Middle frontal gyrus (tissue), 1 donor: ENCODE data around the gene PLA2G4D.
A peak's percentile ranks its signal among the peaks of the same experiment; 100 is the strongest.

Experiments used
- DNase-seq: peaks from one replicate; pipeline ENCODE4 v3.0.0-alpha.2; 2015; ENCODE audit warnings: low spot score; ENCODE audit errors: extremely low spot score

The PLA2G4D gene, protein sequence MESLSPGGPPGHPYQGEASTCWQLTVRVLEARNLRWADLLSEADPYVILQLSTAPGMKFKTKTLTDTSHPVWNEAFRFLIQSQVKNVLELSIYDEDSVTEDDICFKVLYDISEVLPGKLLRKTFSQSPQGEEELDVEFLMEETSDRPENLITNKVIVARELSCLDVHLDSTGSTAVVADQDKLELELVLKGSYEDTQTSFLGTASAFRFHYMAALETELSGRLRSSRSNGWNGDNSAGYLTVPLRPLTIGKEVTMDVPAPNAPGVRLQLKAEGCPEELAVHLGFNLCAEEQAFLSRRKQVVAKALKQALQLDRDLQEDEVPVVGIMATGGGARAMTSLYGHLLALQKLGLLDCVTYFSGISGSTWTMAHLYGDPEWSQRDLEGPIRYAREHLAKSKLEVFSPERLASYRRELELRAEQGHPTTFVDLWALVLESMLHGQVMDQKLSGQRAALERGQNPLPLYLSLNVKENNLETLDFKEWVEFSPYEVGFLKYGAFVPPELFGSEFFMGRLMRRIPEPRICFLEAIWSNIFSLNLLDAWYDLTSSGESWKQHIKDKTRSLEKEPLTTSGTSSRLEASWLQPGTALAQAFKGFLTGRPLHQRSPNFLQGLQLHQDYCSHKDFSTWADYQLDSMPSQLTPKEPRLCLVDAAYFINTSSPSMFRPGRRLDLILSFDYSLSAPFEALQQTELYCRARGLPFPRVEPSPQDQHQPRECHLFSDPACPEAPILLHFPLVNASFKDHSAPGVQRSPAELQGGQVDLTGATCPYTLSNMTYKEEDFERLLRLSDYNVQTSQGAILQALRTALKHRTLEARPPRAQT

DNA sequence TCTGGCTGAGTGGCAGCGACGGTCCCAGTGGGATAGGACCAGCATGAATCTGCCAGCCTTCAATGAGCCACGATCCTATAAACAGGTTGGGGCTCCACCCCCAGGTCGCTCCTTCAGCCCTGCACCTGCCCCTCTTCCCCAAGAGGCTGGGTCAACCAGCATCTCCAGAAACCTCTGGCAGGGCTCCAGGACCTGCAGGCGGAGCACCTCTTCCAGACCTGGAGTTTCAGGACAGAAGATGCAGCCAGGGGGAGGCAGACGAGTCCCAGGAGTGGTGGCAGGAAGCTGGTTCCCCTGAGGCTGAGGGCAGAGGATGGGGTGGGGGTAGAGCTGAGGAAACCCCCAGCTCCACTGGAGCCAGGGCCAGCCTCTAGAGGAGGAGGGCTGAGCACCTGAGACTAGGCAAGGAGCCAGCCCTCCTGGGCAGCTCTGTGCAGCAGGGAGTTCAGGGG, at the start of gene PLA2G4D:
PLA2G4D (minus strand) TSS at position 51 of the 452 bp plus-strand sequence. CDS start 103 bp downstream, outside the sequence.
- DNase-seq, result no peak

DNA sequence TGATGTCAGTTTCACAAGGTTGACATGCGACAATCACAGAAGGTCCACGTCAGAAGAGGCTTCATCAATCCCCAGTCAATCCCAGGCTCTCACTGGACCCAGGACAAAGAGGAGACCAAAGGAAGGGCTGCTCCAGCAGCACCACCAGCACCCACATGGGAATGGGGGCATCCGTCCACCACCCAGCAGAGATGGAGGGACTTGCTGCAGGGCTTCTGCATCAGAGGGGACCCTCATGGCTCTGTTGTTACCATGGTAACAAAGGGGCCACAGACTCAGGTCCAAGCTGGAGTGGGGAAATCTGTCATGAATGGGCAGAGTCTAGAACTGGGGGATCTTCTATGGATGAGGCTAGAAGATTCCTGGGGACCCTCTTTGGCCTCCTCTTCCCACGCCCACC, 49.0 kb upstream of the PLA2G4D start:
- no peak for DNase-seq

DNA sequence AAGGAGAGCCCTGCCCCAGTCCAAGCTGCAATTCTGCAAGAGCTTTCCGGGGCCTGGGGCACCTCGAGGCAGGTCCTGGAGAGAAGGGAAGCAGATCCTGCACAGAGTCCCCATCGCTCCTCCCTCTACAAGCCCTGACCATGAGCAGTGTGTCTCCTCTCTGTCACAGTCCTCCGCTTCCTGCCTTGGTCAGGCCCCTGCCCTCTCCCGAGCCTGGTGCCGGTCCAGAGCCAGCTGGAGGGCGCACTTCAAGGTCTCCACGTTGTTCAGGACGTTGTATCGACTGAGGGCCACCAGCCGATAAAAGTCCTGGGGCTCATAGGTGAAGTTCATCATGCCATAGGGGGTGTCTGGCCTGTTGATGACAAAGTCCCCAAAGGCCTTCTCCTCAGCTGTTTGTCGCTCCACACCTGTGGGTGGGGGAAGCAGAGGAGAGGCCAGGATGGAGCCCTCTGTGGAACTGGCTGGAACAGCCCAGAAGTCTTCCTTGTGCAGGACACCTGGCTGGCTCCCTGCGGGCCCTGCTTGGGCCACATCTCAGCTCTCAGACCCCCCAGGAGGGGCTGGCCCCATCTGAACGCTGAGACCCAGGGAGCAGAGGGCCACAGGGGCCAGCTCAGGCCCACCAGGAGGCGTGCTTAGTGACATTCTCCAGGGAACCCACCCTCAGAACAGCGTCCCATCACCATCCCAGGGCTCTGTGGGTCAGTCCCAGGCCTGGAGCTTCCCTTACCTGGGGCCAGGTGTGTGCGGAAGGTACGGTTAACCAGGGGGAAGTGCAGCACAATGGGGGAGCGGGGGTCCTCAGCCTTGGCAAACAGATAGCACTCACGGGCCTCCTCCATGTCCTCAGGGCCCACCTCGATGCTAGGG, 47.7 kb upstream of the PLA2G4D start:
- DNase-seq, result no peak

DNA sequence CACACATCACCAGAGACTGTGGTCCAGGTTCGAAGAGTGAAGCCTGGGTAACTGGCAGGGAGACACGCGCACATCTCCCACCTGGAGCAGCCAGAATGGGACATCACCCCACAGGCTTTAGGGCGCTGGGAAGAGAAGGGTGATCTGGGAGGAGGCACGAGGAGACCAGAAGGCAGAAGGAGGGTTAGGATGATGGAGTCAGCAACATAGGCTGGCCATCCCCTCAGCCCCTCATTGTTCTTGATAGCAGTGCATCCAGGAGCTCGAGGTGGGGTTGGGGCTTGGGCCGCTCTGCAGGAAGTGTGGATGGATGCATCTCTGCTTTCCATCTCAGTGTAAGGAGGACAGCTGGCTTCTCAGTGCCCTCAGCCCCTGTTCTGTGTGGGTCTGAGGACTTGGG, 46.9 kb upstream of the PLA2G4D start:
- no peak for DNase-seq

GRCh38 chr15:42140383-42141070, 46.2 kb upstream of the PLA2G4D start:
- no peak for DNase-seq

- DNase-seq, result no peak
Measured at GRCh38 chr15:42139596-42139995, 45.2 kb upstream of the PLA2G4D start.

DNA sequence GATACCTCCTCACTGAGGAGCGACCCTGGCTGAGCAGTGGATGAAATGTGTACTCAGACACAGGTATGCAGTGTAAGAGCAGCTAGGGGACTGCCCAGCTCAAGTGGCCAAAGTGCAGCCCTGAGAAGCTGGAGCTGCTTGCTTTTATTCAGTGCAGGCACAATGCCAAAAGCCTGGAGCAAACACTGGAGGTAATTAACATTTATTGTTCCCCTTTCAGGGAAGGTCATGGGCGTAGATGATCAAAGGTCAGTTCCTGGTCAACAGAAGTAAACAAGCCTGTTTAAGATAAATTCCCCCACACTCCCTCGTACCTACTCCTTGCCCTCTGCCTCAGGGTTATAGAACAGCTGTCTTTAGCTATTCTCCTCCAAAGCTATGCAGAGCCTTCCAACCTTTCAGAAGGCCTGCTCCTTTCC, 44.6 kb upstream of the PLA2G4D start:
- no peak for DNase-seq

GRCh38 chr15:42138411-42138810, 44.0 kb upstream of the PLA2G4D start:
- DNase-seq, result no peak

GRCh38 chr15:42137461-42138261, 43.3 kb upstream of the PLA2G4D start:
- peak; percentile 24 for DNase-seq

GRCh38 chr15:42136513-42136912, 42.2 kb upstream of the PLA2G4D start:
- DNase-seq, result no peak

DNA sequence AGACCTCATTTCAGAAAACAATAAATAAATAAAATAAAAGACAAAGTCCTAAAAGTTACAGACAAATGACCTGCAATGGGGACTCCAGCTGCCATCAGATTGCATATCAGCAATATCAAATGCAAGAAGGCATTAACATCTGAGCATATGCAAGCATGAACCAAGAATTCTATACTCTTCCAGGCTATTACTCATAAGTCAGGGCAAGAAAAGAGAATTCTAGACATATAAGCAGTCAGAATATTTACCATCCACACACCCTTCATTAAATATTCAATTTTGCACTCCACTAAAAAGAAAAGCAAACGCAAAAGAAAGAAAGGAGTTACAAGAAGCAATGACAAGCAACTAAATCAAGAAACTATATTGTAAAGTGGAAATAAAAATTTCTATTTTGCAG, 41.0 kb upstream of the PLA2G4D start:
- DNase-seq, result no peak

DNA sequence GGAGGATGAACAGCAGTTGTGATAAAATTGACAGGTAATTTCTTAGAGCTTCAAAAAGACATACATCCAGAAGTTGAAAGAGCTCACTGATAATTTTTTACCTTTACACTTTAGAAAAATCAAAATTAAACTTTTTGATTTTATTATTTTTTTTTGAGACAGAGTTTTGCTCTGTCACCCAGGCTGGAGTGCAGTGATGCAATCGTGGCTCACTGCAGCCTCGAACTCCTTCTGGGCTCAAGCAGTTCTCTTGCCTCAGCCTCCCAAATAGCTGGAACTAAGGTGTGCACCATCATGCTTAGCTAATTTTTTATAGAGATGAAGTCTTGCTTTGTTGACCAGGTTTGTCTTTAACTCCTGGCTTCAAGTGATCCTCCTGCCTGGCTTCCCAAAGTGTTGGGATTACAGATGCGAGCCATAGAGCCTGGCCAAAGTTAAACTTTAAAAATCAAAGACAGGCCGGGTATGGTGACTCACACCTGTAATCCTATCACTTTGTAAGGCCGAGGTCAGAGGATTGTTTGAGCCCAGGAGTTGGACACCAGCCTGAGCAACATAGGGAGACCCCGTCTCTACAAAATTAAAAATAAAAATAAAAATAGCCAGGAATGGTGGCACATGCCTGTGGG, 40.4 kb upstream of the PLA2G4D start:
- no peak for DNase-seq

GRCh38 chr15:42133886-42134502, 39.6 kb upstream of the PLA2G4D start:
- no peak for DNase-seq

GRCh38 chr15:42133356-42133755, 39.0 kb upstream of the PLA2G4D start:
- no peak for DNase-seq

DNA sequence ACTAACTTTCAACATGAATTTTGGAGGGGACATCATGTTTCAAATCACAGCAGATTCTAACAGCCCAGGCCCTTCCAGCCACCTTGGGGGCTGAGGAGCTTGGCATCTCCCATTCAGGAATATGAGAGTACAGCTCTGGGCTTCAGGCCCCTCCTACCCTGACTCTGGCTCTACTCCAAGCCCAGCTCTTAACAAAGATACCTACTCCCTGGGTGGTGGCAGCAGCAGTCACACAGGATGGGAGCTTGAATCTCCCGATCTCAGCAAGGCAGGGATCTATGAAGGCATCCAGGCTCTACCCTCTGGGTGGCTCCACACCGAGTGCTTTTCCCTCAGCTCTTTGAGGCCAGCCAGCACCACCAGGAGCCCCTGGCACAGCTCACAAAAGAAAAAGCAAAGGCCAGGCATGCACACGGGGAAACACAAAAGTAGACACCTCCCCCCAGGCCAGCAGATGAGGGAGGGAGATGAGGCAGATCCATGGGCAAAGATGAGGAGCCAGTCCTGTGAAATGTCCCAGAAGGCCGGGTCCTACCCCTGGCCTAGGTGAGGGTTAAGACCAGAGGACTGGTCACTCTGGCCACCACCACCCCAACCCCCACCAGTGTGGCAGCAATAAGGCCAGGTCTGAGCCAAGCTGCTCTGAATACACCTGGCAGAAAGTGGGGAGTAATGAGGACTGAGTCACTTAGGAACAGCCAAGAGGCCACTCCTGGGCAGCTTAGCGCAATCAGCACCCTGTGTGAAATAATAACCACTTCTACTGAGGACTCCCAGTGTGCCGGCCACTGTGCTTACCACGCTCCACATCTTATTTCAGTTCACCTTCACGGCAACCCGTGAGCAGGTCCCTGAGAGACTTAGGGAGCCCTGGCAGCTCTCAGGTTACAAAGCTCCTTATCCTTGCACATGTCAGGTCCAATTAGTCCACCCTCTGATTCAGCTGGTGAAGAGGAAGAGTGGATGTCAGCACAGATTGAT, 37.8 kb upstream of the PLA2G4D start:
- no peak for DNase-seq

- DNase-seq, result no peak
Measured at GRCh38 chr15:42131006-42131405, 36.6 kb upstream of the PLA2G4D start.

DNA sequence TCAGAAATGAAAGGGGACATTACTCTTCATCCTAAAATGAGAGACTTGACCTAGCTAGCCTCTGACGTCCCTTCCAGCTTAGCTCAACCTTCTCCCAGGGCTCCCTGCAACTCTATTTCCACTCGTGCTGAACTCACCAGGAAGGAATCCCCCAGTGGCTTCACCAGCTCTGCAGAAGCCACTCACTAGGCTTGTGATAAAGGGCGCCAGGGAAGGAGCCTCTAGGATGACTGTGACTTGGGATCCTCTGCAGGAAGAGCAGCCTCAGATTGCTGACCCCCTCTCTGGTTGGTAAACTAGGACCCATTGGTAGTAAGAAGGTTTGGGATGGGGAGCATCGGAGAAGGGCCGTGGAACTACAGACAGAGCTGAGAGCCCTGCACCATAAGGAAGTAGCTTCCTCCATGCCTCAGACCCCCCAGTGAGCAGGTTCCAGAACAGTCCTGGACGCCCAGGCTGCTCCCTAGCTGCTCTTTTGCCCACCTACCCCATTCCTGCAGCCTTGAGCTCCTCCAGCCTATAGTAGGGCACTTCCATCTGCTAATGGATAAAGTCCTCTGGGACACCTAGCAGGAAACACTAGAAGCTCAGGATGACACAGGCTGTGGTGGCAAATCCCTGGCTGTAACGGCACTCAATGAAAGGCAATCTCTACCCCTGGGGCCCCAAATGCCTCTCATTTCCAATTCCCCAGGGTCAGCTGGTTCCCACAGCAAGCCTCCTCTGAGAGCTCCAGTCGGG, 36.1 kb upstream of the PLA2G4D start:
- DNase-seq, result no peak
